HFFc6 (cell line): ENCODE measurements around the gene TIAM2. TPM values are rescaled to one million over a fixed set of nuclear protein-coding genes. Genes with fewer than 3 reads are reported as not detected.

Experiments
- DNase-seq: peaks from one replicate; pipeline ENCODE4 v3.0.0-alpha.2; 2018
- H3K27ac Mint-ChIP-seq: 2 replicates; pipeline ENCODE4 v1.8.0; 2020; ENCODE audit warnings: mild to moderate bottlenecking, mixed read lengths
- H3K27me3 Mint-ChIP-seq: 2 replicates; pipeline ENCODE4 v1.8.0; 2021; ENCODE audit warnings: mild to moderate bottlenecking, moderate library complexity, mixed read lengths; ENCODE audit not compliant: insufficient read depth
- H3K36me3 Mint-ChIP-seq: 2 replicates; pipeline ENCODE4 v1.8.0; 2021; ENCODE audit warnings: low read depth, mixed read lengths
- H3K4me1 Mint-ChIP-seq: 2 replicates; pipeline ENCODE4 v1.8.0; 2020; ENCODE audit warnings: low read depth, mixed read lengths
- H3K4me3 Mint-ChIP-seq: 2 replicates; pipeline ENCODE4 v1.8.0; 2020; ENCODE audit warnings: mild to moderate bottlenecking, moderate library complexity, mixed read lengths
- H3K9me3 Mint-ChIP-seq: 2 replicates; pipeline ENCODE4 v1.8.0; 2020; ENCODE audit warnings: mild to moderate bottlenecking, mixed read lengths
- total RNA-seq, 6 experiments: library from RNA; stranded (reverse); fragmentation: NEBNext Ultra II Directional; extraction: Animal tissue kit (Norgen Biotek cat#: 25700); gene quantifications; 2 replicates in 1 of 6; 3 replicates in 5 of 6; pipeline ENCODE4 v1.2.3, GENCODE V29; 2021
- TF ChIP-seq, protein P1 (sequence below): fragments of 200-600 bp; sonication (generic); IDR thresholded peaks from 2 replicates; pipeline ENCODE4 v1.5.0; 2021; ENCODE audit warnings: antibody characterized with exemption, mild to moderate bottlenecking

The TIAM2 gene
- total RNA-seq, 6 experiments from 2014 or later, result 7.2 to 11.2 (median 9.4) TPM

GRCh38 chr6:155047523-155047922, 52.4 kb downstream of the TIAM2 start:
- H3K27ac Mint-ChIP-seq, result no peak overlapping the region
- peaks cover 12% of the 10 kb centered on the region for H3K4me1 Mint-ChIP-seq
- no peaks in the 10 kb centered on the region for H3K36me3 Mint-ChIP-seq
- H3K9me3 Mint-ChIP-seq, result no peaks in the 10 kb centered on the region
- peaks cover under 1% of the 10 kb centered on the region; the same call in 1 of the 2 replicates for H3K27me3 Mint-ChIP-seq
- H3K4me3 Mint-ChIP-seq, result no peak overlapping the region
- TF ChIP-seq, protein P1, sequence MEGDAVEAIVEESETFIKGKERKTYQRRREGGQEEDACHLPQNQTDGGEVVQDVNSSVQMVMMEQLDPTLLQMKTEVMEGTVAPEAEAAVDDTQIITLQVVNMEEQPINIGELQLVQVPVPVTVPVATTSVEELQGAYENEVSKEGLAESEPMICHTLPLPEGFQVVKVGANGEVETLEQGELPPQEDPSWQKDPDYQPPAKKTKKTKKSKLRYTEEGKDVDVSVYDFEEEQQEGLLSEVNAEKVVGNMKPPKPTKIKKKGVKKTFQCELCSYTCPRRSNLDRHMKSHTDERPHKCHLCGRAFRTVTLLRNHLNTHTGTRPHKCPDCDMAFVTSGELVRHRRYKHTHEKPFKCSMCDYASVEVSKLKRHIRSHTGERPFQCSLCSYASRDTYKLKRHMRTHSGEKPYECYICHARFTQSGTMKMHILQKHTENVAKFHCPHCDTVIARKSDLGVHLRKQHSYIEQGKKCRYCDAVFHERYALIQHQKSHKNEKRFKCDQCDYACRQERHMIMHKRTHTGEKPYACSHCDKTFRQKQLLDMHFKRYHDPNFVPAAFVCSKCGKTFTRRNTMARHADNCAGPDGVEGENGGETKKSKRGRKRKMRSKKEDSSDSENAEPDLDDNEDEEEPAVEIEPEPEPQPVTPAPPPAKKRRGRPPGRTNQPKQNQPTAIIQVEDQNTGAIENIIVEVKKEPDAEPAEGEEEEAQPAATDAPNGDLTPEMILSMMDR, result no peak
- no peak for DNase-seq

DNA sequence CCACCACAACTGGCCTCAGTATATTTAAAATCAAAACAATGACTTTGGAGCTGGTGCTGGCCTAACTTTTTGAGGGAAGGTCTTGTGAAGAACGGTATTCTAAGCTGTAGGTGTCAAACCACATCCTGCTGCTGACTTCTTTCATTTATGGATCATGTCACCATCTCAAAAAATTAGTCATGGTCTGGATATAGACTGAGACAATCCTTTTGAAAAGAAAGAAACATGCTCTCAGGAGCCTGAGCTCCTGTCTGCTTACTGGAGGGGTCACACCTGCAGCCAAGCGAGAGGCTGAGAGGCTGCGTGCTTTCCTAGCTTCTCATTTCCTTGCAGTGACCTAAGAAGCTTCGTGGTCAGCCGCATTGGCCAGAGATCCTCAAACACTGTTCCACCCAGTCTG, 55.2 kb downstream of the TIAM2 start:
- TF ChIP-seq, protein P1, result no peak
- Mint-ChIP-seq H3K9me3 (no peaks in the 10 kb centered on the region), H3K4me1 (peaks cover 19% of the 10 kb centered on the region), H3K27ac (no peak overlapping the region), H3K36me3 (no peaks in the 10 kb centered on the region), H3K27me3 (no peaks in the 10 kb centered on the region; the same call in 1 of the 2 replicates), H3K4me3 (no peak overlapping the region)
- DNase-seq, result no peak

GRCh38 chr6:155054491-155055250, 59.6 kb downstream of the TIAM2 start:
- TF ChIP-seq, protein P1, result no peak
- H3K36me3 Mint-ChIP-seq, result no peaks in the 10 kb centered on the region
- H3K4me1 Mint-ChIP-seq, result peaks cover 19% of the 10 kb centered on the region
- no peak overlapping the region for H3K4me3 Mint-ChIP-seq
- H3K27ac Mint-ChIP-seq, result no peak overlapping the region
- no peaks in the 10 kb centered on the region for H3K9me3 Mint-ChIP-seq
- H3K27me3 Mint-ChIP-seq, result no peaks in the 10 kb centered on the region
- no peak for DNase-seq

- H3K36me3 Mint-ChIP-seq, result no peaks in the 10 kb centered on the region
- H3K4me1 Mint-ChIP-seq, result peaks cover 11% of the 10 kb centered on the region
- no peaks in the 10 kb centered on the region for H3K27me3 Mint-ChIP-seq
- no peak for DNase-seq
- TF ChIP-seq, protein P1, result no peak
- no peak overlapping the region for H3K4me3 Mint-ChIP-seq
- H3K9me3 Mint-ChIP-seq, result no peaks in the 10 kb centered on the region
- no peak overlapping the region for H3K27ac Mint-ChIP-seq
Measured at GRCh38 chr6:155055729-155056128, 60.6 kb downstream of the TIAM2 start.

DNA sequence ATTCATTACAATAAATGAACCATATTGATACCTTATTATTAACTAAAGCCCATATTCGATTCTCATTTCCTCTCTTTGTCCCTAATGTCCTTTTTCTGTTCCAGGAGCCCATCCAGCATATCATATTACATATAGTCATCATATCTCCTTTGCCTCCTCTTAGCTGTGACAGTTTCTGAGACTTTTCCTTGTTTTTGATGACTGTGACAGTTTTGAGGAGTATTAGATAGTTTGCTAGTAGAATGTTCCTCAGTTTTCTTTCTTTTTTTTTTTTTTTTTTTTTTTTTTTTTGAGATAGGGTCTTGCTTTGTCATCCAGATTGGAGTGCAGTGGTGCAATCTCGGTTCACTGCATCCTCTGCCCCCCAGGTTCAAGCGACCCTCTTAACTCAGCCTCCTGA, 61.6 kb downstream of the TIAM2 start:
- Mint-ChIP-seq H3K36me3 (peaks cover 8% of the 10 kb centered on the region; the same call in 1 of the 2 replicates), H3K4me3 (no peak overlapping the region), H3K27me3 (no peaks in the 10 kb centered on the region), H3K27ac (no peak overlapping the region), H3K9me3 (no peaks in the 10 kb centered on the region), H3K4me1 (peaks cover 7% of the 10 kb centered on the region; the same call in 1 of the 2 replicates)
- TF ChIP-seq, protein P1, result no peak
- no peak for DNase-seq
